ENCODE measurements around the gene ANGPTL8. TPM values are rescaled to one million over a fixed set of nuclear protein-coding genes. Genes with fewer than 3 reads are reported as not detected.

Gene ANGPTL8
- total RNA-seq, 1 experiment from 2014 or later = not detected

DNA sequence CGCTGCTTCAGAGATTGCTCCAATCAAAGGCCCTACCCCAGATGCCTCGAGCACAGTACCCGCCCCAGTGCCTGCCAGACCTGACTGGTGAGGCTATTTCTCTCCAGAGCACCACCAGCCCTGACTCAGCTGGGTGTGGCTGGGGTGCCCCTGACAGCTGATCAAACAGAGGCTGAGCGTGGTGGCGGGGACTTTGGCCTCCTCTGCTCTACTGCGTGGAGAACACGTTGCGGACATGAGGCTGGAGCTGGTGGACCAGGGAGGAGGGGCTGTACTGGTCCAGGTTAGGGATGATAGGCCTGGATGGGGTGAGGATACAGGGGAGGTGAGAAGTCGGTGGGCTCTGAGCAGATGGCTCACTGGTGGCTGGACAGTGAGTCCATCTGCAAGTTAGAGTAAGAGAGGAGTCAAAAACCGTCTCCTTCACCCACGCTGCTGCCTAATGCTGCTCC is 26.4 kb downstream of the ANGPTL8 start:
- Histone ChIP-seq H3K9me3 (ENCODE audit: insufficient read depth, low read depth) (no peaks in the 10 kb centered on the region), H3K79me2 (ENCODE audit: low read depth) (no peaks in the 10 kb centered on the region), H3K27ac (peak overlapping the region; percentile 62), H3F3A (ENCODE audit: insufficient read depth, low read depth) (peaks cover 24% of the 10 kb centered on the region), H3K4me3 (no peak overlapping the region), H3K36me3 (ENCODE audit: low read depth) (no peaks in the 10 kb centered on the region), H3K4me1 (replicated peaks; ENCODE audit: insufficient read depth) (peaks cover 24% of the 10 kb centered on the region), H2AFZ (no peak overlapping the region), H3K9me2 (ENCODE audit: insufficient read depth) (no peaks in the 10 kb centered on the region), H3K27me3 (ENCODE audit: insufficient read depth, low read depth) (no peaks in the 10 kb centered on the region), H4K20me1 (ENCODE audit: insufficient read depth) (no peaks in the 10 kb centered on the region), H3K4me2 (peak overlapping the region; percentile 68)
- intact Hi-C loops (cut with micrococcal nuclease; ENCODE audit: unreplicated experiment) = no loop called here
- no TSS peak for BruUV-seq (replicated peaks)
- peak; percentile 87 to 97 for DNase-seq
- TF ChIP-seq EZH2 (IDR thresholded peaks at IDR 0.05; ENCODE audit: low read depth) (no peak), CTCF (conservative IDR thresholded peaks at IDR 0.05) (no peak)
- ChIA-PET CTCF (interaction anchor here (0.6 to 0.7 kb wide), 4 partner anchors 24 to 302 kb away, joined by 3 to 16 read pairs (median 6); partner anchors contain the start of gene EPOR), POLR2A (ENCODE audit: unreplicated experiment) (no interaction called here)

GRCh38 chr19:11267316-11268085 is 28.1 kb downstream of the ANGPTL8 start:
- no peak for DNase-seq
- CTCF ChIA-PET = interaction anchor here (0.6 kb wide), 1 partner anchor 1406 kb away, joined by 13 read pairs; no protein-coding TSS in a partner anchor
- H3K4me3 ChIP-seq = no peak overlapping the region
- peaks cover 28% of the 10 kb centered on the region for H3K4me1 ChIP-seq (replicated peaks; ENCODE audit: insufficient read depth)
- intact Hi-C loops (cut with micrococcal nuclease; ENCODE audit: unreplicated experiment) = no loop called here
- no peaks in the 10 kb centered on the region for H4K20me1 ChIP-seq (ENCODE audit: insufficient read depth)
- H3K4me2 ChIP-seq = no peak overlapping the region
- H3F3A ChIP-seq (ENCODE audit: insufficient read depth, low read depth) = peaks cover 27% of the 10 kb centered on the region
- H3K27ac ChIP-seq = no peak overlapping the region
- H2AFZ ChIP-seq = no peak overlapping the region
- no peaks in the 10 kb centered on the region for H3K36me3 ChIP-seq (ENCODE audit: low read depth)
- no peaks in the 10 kb centered on the region for H3K79me2 ChIP-seq (ENCODE audit: low read depth)
- H3K9me2 ChIP-seq (ENCODE audit: insufficient read depth) = no peaks in the 10 kb centered on the region
- no TSS peak for BruUV-seq (replicated peaks)
- H3K9me3 ChIP-seq (ENCODE audit: insufficient read depth, low read depth) = no peaks in the 10 kb centered on the region
- POLR2A ChIA-PET (ENCODE audit: unreplicated experiment) = no interaction called here
- H3K27me3 ChIP-seq (ENCODE audit: insufficient read depth, low read depth) = no peaks in the 10 kb centered on the region
- TF ChIP-seq CTCF (conservative IDR thresholded peaks at IDR 0.05) = no peak
- TF ChIP-seq EZH2 (IDR thresholded peaks at IDR 0.05; ENCODE audit: low read depth) = no peak

DNA sequence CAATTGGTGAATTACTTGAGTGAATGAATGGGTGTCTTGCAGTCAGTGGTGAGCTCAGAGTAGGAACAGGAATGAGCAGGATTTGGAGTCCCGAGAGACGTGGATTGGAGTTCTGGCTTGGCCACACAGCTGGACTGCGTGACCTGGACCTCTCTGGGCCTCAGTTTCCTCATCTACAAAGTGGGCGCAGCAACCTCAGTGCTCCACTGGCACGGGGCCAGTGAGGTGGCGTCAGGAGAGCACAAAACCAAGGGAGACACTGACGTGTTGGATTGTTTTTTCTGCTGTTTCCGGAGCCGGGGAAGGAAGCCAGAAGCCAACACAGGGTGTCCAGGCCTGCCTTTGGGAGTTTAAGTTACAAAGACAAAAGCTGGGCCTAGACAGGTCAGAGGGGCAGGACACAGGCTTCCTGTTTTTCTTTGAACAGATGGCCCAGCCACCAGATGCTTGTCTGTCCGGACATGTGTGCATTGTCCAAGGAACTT is 29.4 kb downstream of the ANGPTL8 start:
- H2AFZ ChIP-seq = no peak overlapping the region
- no peak overlapping the region for H3K4me2 ChIP-seq
- no peak overlapping the region for H3K4me3 ChIP-seq
- intact Hi-C loops (cut with micrococcal nuclease; ENCODE audit: unreplicated experiment) = no loop called here
- H3K27ac ChIP-seq = no peak overlapping the region
- H3F3A ChIP-seq (ENCODE audit: insufficient read depth, low read depth) = peaks cover 28% of the 10 kb centered on the region
- no peaks in the 10 kb centered on the region for H3K9me3 ChIP-seq (ENCODE audit: insufficient read depth, low read depth)
- ChIA-PET CTCF (no interaction called here), POLR2A (ENCODE audit: unreplicated experiment) (no interaction called here)
- H3K9me2 ChIP-seq (ENCODE audit: insufficient read depth) = no peaks in the 10 kb centered on the region
- no peaks in the 10 kb centered on the region for H3K79me2 ChIP-seq (ENCODE audit: low read depth)
- no peak for TF ChIP-seq CTCF (conservative IDR thresholded peaks at IDR 0.05)
- TF ChIP-seq EZH2 (IDR thresholded peaks at IDR 0.05; ENCODE audit: low read depth) = no peak
- no TSS peak for BruUV-seq (replicated peaks)
- H3K4me1 ChIP-seq (replicated peaks; ENCODE audit: insufficient read depth) = peaks cover 29% of the 10 kb centered on the region
- no peak for DNase-seq
- H3K36me3 ChIP-seq (ENCODE audit: low read depth) = no peaks in the 10 kb centered on the region
- H3K27me3 ChIP-seq (ENCODE audit: insufficient read depth, low read depth) = no peaks in the 10 kb centered on the region
- H4K20me1 ChIP-seq (ENCODE audit: insufficient read depth) = no peaks in the 10 kb centered on the region

Data from PC-9 (cell line).